Psoas muscle (tissue), 8 donors: Measurements from ENCODE around the gene CHRNB2. TPM values are rescaled to one million over a fixed set of nuclear protein-coding genes. Genes with fewer than 3 reads are reported as not detected.

Experiments used
- ATAC-seq, 4 donors: fragments of 200-7000 bp; cut with Tn5 transposase; one replicate each; pipeline ENCODE4 v1.9.1; 2020; ENCODE audit warnings: moderate library complexity in 3 of 4, mild to moderate bottlenecking in 2 of 4
- DNase-seq, 2 donors: peaks; one replicate each; pipeline ENCODE4 v3.0.0-alpha.2; 2020
- H3K27ac ChIP-seq: fragments of 200-600 bp; one replicate; pipeline ENCODE4 v1.8.0; 2022
- H3K27me3 ChIP-seq, 3 donors: fragments of 200-600 bp in 1 of 3; one replicate each; pipeline versions ENCODE4 v1.6.1 to v1.8.0; 2013 to 2022; ENCODE audit warnings: low read length in 2 of 3, mild to moderate bottlenecking in 2 of 3, moderate library complexity in 1 of 3; ENCODE audit not compliant: insufficient read depth in 3 of 3
- H3K36me3 ChIP-seq, 2 donors: fragments of 200-600 bp in 1 of 2; one replicate each; pipeline versions ENCODE4 v1.6.1 to v1.8.0; 2013 to 2022; ENCODE audit warnings: low read depth in 1 of 2, mild to moderate bottlenecking in 1 of 2, moderate library complexity in 1 of 2; ENCODE audit not compliant: insufficient read depth in 1 of 2
- H3K4me1 ChIP-seq: fragments of 200-600 bp; one replicate; pipeline ENCODE4 v1.8.0; 2022
- H3K4me3 ChIP-seq: fragments of 200-600 bp; one replicate; pipeline ENCODE4 v1.8.0; 2022; ENCODE audit warnings: mild to moderate bottlenecking
- H3K9me3 ChIP-seq: fragments of 200-600 bp; one replicate; pipeline ENCODE4 v1.8.0; 2022
- CTCF ChIP-seq: fragments of 200-600 bp; IDR thresholded peaks from one replicate; pipeline ENCODE4 v1.8.0; 2022; ENCODE audit warnings: antibody characterized with exemption
- WGBS, 3 donors: extraction: QIAGEN DNeasy Blood & Tissue Kit; methylation state at CpG; one replicate each; pipeline versions ENCODE4 v1.1.6 to v1.1.7; 2013; 5-methylcytosine and 5-hydroxymethylcytosine counted together
- intact Hi-C, 2 donors: fragments of 100-400 bp; cut with DNase I; formaldehyde crosslinking; loops; one replicate each; pipeline versions ENCODE4 v1.11.0 to v1.14.2; 2022
- polyA plus RNA-seq, 3 donors: library from polyadenylated mRNA; stranded (reverse); fragments of 200-250 nt; gene quantifications; one replicate each; pipeline ENCODE4 v1.2.3, GENCODE V29; 2013
- total RNA-seq, 4 donors: library from RNA; stranded (reverse); fragmentation: NEBNext Ultra II Directional in 2 of 4; extraction: Animal tissue kit (Norgen Biotek cat#: 25700) in 2 of 4; gene quantifications; one replicate each; pipeline versions ENCODE4 v1.2.1 to v1.2.4, GENCODE V29; 2021 to 2023
- donor health status: healthy with polysubstance abuse.
- donor health status: DM: no; HTN: no; CAD: no; lungs with moderate emphysema.
- donor health status: Bipolar disorder and iron deficiency.
- donor health status: healthy.
- donor health status: DM: yes; HTN: yes; CAD: no.
- donor health status: DM: no; HTN: no; CAD: no.
- donor health status: DM: no; HTN: no; CAD: no.
- donor health status: DM: yes; HTN: yes; CAD: no.

CHRNB2 gene
- total and polyA plus RNA-seq, 7 donors = 0.01 to 0.08 TPM; not detected in 5

DNA sequence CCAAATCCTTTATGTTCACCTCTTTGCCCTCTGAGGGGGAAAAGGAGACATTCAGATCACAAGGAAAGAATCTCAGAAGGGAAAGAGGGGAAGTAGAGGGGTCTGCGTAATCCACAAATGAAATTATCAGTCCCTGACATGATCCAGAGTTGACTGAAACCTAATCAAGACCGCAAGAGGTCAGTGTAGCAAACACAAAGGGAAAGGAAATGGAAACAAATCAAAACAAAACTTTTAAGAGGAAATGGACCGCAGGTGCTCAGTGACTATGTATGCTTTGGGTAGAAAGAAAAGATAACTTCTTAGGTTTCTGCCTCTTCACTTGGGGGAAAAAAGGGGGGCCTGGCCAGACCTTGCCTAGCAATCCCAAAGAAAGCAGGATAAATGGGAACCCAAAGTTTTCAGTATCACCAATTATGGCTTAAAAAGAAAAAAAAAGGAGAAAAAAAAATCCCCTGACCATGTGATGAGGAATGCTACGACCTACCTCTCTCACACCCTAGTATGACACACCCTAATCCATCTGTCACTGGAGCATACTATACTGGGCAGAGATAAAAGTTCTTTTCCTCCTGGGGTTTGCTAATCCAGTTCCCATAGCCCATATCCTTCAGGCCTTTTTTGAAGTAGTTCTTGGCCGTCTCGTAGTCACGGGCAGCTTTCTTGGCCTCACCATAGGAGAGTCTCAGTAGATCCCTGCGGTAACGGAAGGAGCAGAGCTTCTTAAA is 16.9 kb downstream of the CHRNB2 start:
- TF ChIP-seq CTCF = no peak
- intact Hi-C loops = loop anchor here in 1 of 2 donors (5.0 kb wide), 1 partner anchor 303 kb away; no protein-coding TSS in a partner anchor
- WGBS, 3 donors = 77 to 80% (median 80%) methylated on average over 9 of the region's 9 CpGs
- no peaks in the 10 kb centered on the region for H3K27me3 ChIP-seq
- ATAC-seq (no peak), DNase-seq (no peak)
- H3K27ac ChIP-seq = no peak overlapping the region
- no peak overlapping the region for H3K4me3 ChIP-seq
- H3K36me3 ChIP-seq = peaks cover 16 to 100% of the 10 kb centered on the region in 2 donors
- no peaks in the 10 kb centered on the region for H3K4me1 ChIP-seq
- H3K9me3 ChIP-seq = no peaks in the 10 kb centered on the region

GRCh38 chr1:154586231-154586630 is 18.7 kb downstream of the CHRNB2 start:
- WGBS, 3 donors = 87 to 88% (median 88%) methylated on average over 10 of the region's 10 CpGs
- Histone ChIP-seq H3K36me3 (peaks cover 16 to 100% of the 10 kb centered on the region in 2 donors), H3K9me3 (no peaks in the 10 kb centered on the region)

DNA sequence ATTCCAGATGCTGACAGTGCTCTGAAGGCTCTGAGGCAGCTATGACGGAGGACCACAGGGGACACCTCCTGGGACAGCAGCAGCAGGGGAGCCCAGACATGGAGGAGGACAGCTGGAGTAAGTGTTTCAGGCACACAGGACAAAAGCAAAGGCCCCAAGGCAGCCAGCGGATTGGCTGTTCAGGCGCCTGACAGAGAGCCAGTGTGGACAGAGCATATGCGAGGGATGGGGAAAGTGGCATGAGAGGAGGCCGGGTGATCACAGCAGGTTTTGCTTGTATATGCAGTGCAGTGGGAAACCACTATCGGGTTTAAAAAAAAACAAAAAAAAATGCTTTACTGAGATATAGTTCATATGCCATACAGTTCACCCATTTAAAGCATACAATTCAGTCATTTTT is 19.1 kb downstream of the CHRNB2 start:
- no peak overlapping the region for H3K4me3 ChIP-seq
- peaks cover 16 to 100% of the 10 kb centered on the region in 2 donors for H3K36me3 ChIP-seq
- 90 to 93% (median 93%) methylated on average over 6 of the region's 6 CpGs for WGBS, 3 donors
- no peaks in the 10 kb centered on the region for H3K9me3 ChIP-seq
- H3K27ac ChIP-seq = no peak overlapping the region
- intact Hi-C loops = loop anchor here in 1 of 2 donors (5.0 kb wide), 1 partner anchor 306 kb away; no protein-coding TSS in a partner anchor
- ATAC-seq (no peak), DNase-seq (no peak)
- no peaks in the 10 kb centered on the region for H3K27me3 ChIP-seq
- H3K4me1 ChIP-seq = no peaks in the 10 kb centered on the region
- TF ChIP-seq CTCF = no peak

More at GRCh38 chr1:154586231-154586630, 18.7 kb downstream of the CHRNB2 start:
- Histone ChIP-seq H3K4me3 (no peak overlapping the region), H3K27ac (no peak overlapping the region), H3K27me3 (no peaks in the 10 kb centered on the region), H3K4me1 (no peaks in the 10 kb centered on the region)
- intact Hi-C loops = loop anchor here in 1 of 2 donors (5.0 kb wide), 1 partner anchor 306 kb away; no protein-coding TSS in a partner anchor
- TF ChIP-seq CTCF = no peak
- no peak for ATAC-seq
- no peak for DNase-seq

DNA sequence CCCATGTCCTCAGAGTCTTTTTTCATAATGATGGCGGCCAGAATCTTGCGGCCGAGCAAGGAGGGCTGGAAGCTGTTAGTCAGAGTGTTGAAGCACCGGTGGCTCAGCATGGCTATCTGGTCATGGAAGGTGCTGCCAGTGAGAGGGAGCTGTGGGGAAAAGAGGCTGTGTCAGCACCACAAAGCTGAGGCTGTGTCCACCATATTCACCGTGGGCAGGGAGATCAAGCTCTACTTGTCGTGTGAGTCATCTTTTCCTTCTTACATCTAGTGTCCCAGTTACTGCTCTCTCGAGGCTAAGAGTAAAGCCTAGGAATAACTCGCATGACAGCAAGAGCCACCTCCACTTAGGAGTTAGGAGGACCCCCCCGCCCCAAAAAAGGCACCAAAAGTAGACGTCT is 22.2 kb downstream of the CHRNB2 start:
- ATAC-seq (no peak), DNase-seq (no peak)
- H3K4me3 ChIP-seq = no peak overlapping the region
- H3K27ac ChIP-seq = no peak overlapping the region
- 70 to 78% (median 78%) methylated on average over 10 of the region's 10 CpGs for WGBS, 3 donors
- no peak for TF ChIP-seq CTCF
- no peaks in the 10 kb centered on the region for H3K9me3 ChIP-seq
- H3K4me1 ChIP-seq = no peaks in the 10 kb centered on the region
- peaks cover 14 to 98% of the 10 kb centered on the region in 2 donors for H3K36me3 ChIP-seq
- no peaks in the 10 kb centered on the region for H3K27me3 ChIP-seq
- intact Hi-C loops = loop anchor here in 1 of 2 donors (5.0 kb wide), 1 partner anchor 303 kb away; no protein-coding TSS in a partner anchor
